HFFc6 (cell line): ENCODE data around the gene ITGB5. TPM values are rescaled to one million over a fixed set of nuclear protein-coding genes. Genes with fewer than 3 reads are reported as not detected.

Source experiments
- DNase-seq: peaks from one replicate; pipeline ENCODE4 v3.0.0-alpha.2; 2018
- H3K27ac Mint-ChIP-seq: 2 replicates; pipeline ENCODE4 v1.8.0; 2020; ENCODE audit warnings: mild to moderate bottlenecking, mixed read lengths
- H3K27me3 Mint-ChIP-seq: 2 replicates; pipeline ENCODE4 v1.8.0; 2021; ENCODE audit warnings: mild to moderate bottlenecking, moderate library complexity, mixed read lengths; ENCODE audit not compliant: insufficient read depth
- H3K36me3 Mint-ChIP-seq: 2 replicates; pipeline ENCODE4 v1.8.0; 2021; ENCODE audit warnings: low read depth, mixed read lengths
- H3K4me1 Mint-ChIP-seq: 2 replicates; pipeline ENCODE4 v1.8.0; 2020; ENCODE audit warnings: low read depth, mixed read lengths
- H3K4me3 Mint-ChIP-seq: 2 replicates; pipeline ENCODE4 v1.8.0; 2020; ENCODE audit warnings: mild to moderate bottlenecking, moderate library complexity, mixed read lengths
- H3K9me3 Mint-ChIP-seq: 2 replicates; pipeline ENCODE4 v1.8.0; 2020; ENCODE audit warnings: mild to moderate bottlenecking, mixed read lengths
- CTCF ChIP-seq: fragments of 200-600 bp; sonication (generic); IDR thresholded peaks from 2 replicates; pipeline ENCODE4 v1.5.0; 2021; ENCODE audit warnings: antibody characterized with exemption, mild to moderate bottlenecking
- total RNA-seq, 6 experiments: library from RNA; stranded (reverse); fragmentation: NEBNext Ultra II Directional; extraction: Animal tissue kit (Norgen Biotek cat#: 25700); gene quantifications; 2 replicates in 1 of 6; 3 replicates in 5 of 6; pipeline ENCODE4 v1.2.3, GENCODE V29; 2021

Gene ITGB5
- total RNA-seq, 6 experiments from 2014 or later, result 203 to 332 (median 220) TPM

GRCh38 chr3:124928333-124929202, 41.4 kb upstream of the ITGB5 start:
- Mint-ChIP-seq H3K27ac (no peak overlapping the region), H3K36me3 (no peaks in the 10 kb centered on the region), H3K4me1 (peaks cover 17% of the 10 kb centered on the region), H3K27me3 (peaks cover 8% of the 10 kb centered on the region), H3K4me3 (no peak overlapping the region; the same call in 1 of the 2 replicates), H3K9me3 (no peaks in the 10 kb centered on the region)
- peak; percentile 94 for TF ChIP-seq CTCF
- peak; percentile 53 for DNase-seq

GRCh38 chr3:124927574-124928045, 40.4 kb upstream of the ITGB5 start:
- Mint-ChIP-seq H3K4me1 (peaks cover 20% of the 10 kb centered on the region), H3K9me3 (no peaks in the 10 kb centered on the region), H3K4me3 (no peak overlapping the region), H3K27ac (no peak overlapping the region), H3K36me3 (no peaks in the 10 kb centered on the region), H3K27me3 (peaks cover 5% of the 10 kb centered on the region)
- TF ChIP-seq CTCF, result no peak
- DNase-seq, result no peak

GRCh38 chr3:124926426-124927101, 39.4 kb upstream of the ITGB5 start:
- H3K4me3 Mint-ChIP-seq, result no peak overlapping the region
- DNase-seq, result no peak
- no peaks in the 10 kb centered on the region; the same call in 1 of the 2 replicates for H3K27me3 Mint-ChIP-seq
- TF ChIP-seq CTCF, result no peak
- no peaks in the 10 kb centered on the region for H3K9me3 Mint-ChIP-seq
- no peak overlapping the region for H3K27ac Mint-ChIP-seq
- H3K4me1 Mint-ChIP-seq, result peaks cover 20% of the 10 kb centered on the region
- H3K36me3 Mint-ChIP-seq, result no peaks in the 10 kb centered on the region

GRCh38 chr3:124924741-124925140, 37.6 kb upstream of the ITGB5 start:
- H3K36me3 Mint-ChIP-seq, result no peaks in the 10 kb centered on the region
- TF ChIP-seq CTCF, result no peak
- H3K4me1 Mint-ChIP-seq, result peaks cover 25% of the 10 kb centered on the region
- no peak overlapping the region for H3K27ac Mint-ChIP-seq
- DNase-seq, result no peak
- no peaks in the 10 kb centered on the region for H3K9me3 Mint-ChIP-seq
- no peak overlapping the region for H3K4me3 Mint-ChIP-seq
- peaks cover 2% of the 10 kb centered on the region; the same call in 1 of the 2 replicates for H3K27me3 Mint-ChIP-seq

GRCh38 chr3:124923833-124924232, 36.7 kb upstream of the ITGB5 start:
- peaks cover 2% of the 10 kb centered on the region; the same call in 1 of the 2 replicates for H3K27me3 Mint-ChIP-seq
- peak; percentile 76 for TF ChIP-seq CTCF
- peak; percentile 42 for DNase-seq
- H3K27ac Mint-ChIP-seq, result no peak overlapping the region; the same call in 1 of the 2 replicates
- peaks cover 30% of the 10 kb centered on the region for H3K4me1 Mint-ChIP-seq
- H3K9me3 Mint-ChIP-seq, result no peaks in the 10 kb centered on the region
- no peak overlapping the region for H3K4me3 Mint-ChIP-seq
- no peaks in the 10 kb centered on the region for H3K36me3 Mint-ChIP-seq
